SK-N-SH (cell line): ENCODE data around the gene ZNF599.

Experiments
- CHD2 ChIP-seq: fragments of 150-350 bp; IDR thresholded peaks from 2 replicates; pipeline ENCODE4 v1.6.1; 2018; ENCODE audit warnings: low read length; ENCODE audit not compliant: partially characterized antibody
- EZH2phosphoT487 ChIP-seq: fragments of 200-600 bp; sonication (generic); IDR thresholded peaks from 2 replicates; pipeline ENCODE4 v1.6.1; 2017; ENCODE audit warnings: low read depth, mixed run types, mild to moderate bottlenecking, antibody characterized with exemption, moderate library complexity, borderline replicate concordance
- FOXM1 ChIP-seq: IDR thresholded peaks from 2 replicates; pipeline ENCODE4 v1.4.0; 2012; ENCODE audit warnings: low read depth, mild to moderate bottlenecking
- MEF2A ChIP-seq: IDR thresholded peaks from 2 replicates; pipeline ENCODE4 v1.4.0; 2012; ENCODE audit warnings: low read depth, borderline replicate concordance
- NFIC ChIP-seq: IDR thresholded peaks from 2 replicates; pipeline ENCODE4 v1.4.0; 2012; ENCODE audit warnings: borderline replicate concordance
- POLR2AphosphoS5 ChIP-seq: IDR thresholded peaks from 2 replicates; pipeline ENCODE4 v1.6.1; 2012; ENCODE audit warnings: low read depth, low read length
- RAD21 ChIP-seq: IDR thresholded peaks from 2 replicates; pipeline ENCODE4 v1.6.1; 2012; ENCODE audit warnings: mild to moderate bottlenecking, low read length
- RFX5 ChIP-seq: IDR thresholded peaks from 2 replicates; pipeline ENCODE4 v1.6.1; 2012; ENCODE audit warnings: mild to moderate bottlenecking, improper control_type of control experiment, low read length
- TAF1 ChIP-seq: IDR thresholded peaks from 2 replicates; pipeline ENCODE4 v1.6.1; 2012; ENCODE audit warnings: low read depth, mild to moderate bottlenecking, low read length, moderate library complexity, borderline replicate concordance
- USF2 ChIP-seq: fragments of 150-350 bp; IDR thresholded peaks from 2 replicates; pipeline ENCODE4 v1.6.1; 2017; ENCODE audit warnings: antibody characterized with exemption, low read length, low read depth, borderline replicate concordance
- TF ChIP-seq, protein P1 (sequence below): fragments of 200-600 bp; sonication (generic); IDR thresholded peaks from 2 replicates; pipeline ENCODE4 v1.6.1; 2017; ENCODE audit warnings: antibody characterized with exemption, mild to moderate bottlenecking, moderate library complexity
- TF ChIP-seq, protein P2 (sequence below): IDR thresholded peaks from 2 replicates; pipeline ENCODE4 v1.4.0; 2012; ENCODE audit warnings: low read depth
- TF ChIP-seq, protein P3 (sequence below): IDR thresholded peaks from 2 replicates; pipeline ENCODE4 v1.6.1; 2012; ENCODE audit warnings: mild to moderate bottlenecking, low read depth, low read length, moderate library complexity

GRCh38 chr19:34806976-34807860, 34.2 kb upstream of the ZNF599 start:
- no peak for TF ChIP-seq POLR2AphosphoS5
- no peak for TF ChIP-seq NFIC
- TF ChIP-seq, protein P1, sequence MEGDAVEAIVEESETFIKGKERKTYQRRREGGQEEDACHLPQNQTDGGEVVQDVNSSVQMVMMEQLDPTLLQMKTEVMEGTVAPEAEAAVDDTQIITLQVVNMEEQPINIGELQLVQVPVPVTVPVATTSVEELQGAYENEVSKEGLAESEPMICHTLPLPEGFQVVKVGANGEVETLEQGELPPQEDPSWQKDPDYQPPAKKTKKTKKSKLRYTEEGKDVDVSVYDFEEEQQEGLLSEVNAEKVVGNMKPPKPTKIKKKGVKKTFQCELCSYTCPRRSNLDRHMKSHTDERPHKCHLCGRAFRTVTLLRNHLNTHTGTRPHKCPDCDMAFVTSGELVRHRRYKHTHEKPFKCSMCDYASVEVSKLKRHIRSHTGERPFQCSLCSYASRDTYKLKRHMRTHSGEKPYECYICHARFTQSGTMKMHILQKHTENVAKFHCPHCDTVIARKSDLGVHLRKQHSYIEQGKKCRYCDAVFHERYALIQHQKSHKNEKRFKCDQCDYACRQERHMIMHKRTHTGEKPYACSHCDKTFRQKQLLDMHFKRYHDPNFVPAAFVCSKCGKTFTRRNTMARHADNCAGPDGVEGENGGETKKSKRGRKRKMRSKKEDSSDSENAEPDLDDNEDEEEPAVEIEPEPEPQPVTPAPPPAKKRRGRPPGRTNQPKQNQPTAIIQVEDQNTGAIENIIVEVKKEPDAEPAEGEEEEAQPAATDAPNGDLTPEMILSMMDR = no peak
- TF ChIP-seq, protein P2, sequence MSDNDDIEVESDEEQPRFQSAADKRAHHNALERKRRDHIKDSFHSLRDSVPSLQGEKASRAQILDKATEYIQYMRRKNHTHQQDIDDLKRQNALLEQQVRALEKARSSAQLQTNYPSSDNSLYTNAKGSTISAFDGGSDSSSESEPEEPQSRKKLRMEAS = no peak
- TF ChIP-seq EZH2phosphoT487 = no peak
- no peak for TF ChIP-seq RFX5
- TF ChIP-seq, protein P3, sequence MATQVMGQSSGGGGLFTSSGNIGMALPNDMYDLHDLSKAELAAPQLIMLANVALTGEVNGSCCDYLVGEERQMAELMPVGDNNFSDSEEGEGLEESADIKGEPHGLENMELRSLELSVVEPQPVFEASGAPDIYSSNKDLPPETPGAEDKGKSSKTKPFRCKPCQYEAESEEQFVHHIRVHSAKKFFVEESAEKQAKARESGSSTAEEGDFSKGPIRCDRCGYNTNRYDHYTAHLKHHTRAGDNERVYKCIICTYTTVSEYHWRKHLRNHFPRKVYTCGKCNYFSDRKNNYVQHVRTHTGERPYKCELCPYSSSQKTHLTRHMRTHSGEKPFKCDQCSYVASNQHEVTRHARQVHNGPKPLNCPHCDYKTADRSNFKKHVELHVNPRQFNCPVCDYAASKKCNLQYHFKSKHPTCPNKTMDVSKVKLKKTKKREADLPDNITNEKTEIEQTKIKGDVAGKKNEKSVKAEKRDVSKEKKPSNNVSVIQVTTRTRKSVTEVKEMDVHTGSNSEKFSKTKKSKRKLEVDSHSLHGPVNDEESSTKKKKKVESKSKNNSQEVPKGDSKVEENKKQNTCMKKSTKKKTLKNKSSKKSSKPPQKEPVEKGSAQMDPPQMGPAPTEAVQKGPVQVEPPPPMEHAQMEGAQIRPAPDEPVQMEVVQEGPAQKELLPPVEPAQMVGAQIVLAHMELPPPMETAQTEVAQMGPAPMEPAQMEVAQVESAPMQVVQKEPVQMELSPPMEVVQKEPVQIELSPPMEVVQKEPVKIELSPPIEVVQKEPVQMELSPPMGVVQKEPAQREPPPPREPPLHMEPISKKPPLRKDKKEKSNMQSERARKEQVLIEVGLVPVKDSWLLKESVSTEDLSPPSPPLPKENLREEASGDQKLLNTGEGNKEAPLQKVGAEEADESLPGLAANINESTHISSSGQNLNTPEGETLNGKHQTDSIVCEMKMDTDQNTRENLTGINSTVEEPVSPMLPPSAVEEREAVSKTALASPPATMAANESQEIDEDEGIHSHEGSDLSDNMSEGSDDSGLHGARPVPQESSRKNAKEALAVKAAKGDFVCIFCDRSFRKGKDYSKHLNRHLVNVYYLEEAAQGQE = no peak
- TF ChIP-seq MEF2A = no peak
- TF ChIP-seq CHD2 = no peak
- TF ChIP-seq USF2 = no peak
- TF ChIP-seq FOXM1 = no peak
- no peak for TF ChIP-seq TAF1
- TF ChIP-seq RAD21 = no peak
